ACHN (cell line): ENCODE results near the gene UST.
A peak's percentile ranks its signal among the peaks of the same experiment; 100 is the strongest.
"Not testable (repeated sequence)": the region's sequence is repeated elsewhere in the genome, so short reads cannot be mapped to it uniquely, and the experiment has no call there.

Experiments used
- DNase-seq: peaks from one replicate; pipeline ENCODE4 v3.0.0-alpha.2; 2015
- in situ Hi-C: cut with HindIII; loops from 2 replicates; pipeline ENCODE4 v1.10.0; 2017; ENCODE audit warnings: low sequenced_read_pairs, low pct_ligation_motif_present, low pct_unique_long_range_greater_than_20kb

The UST gene

GRCh38 chr6:148998704-148999103, 251.9 kb downstream of the UST start:
- in situ Hi-C loops, result no loop called here
- DNase-seq, result no peak

DNA sequence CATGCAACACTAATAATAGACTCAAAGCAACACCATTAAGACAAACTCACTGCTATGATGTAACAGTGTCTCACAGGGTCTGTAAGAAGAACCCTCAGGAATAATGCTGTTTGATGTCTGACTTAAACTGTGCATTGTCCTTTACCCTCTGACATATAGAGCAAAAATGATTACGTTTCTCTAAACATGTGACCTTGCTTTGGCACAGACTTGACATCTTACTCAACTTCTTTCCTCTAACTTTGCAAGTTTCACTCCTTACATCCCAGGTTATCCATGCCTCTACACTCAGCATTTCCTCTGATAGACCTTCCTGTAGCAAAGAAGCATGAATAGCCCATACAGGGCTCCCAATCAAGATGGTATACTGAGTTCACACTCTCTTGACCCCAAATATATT, 252.7 kb downstream of the UST start:
- in situ Hi-C loops, result no loop called here
- peak; percentile 12 for DNase-seq

DNA sequence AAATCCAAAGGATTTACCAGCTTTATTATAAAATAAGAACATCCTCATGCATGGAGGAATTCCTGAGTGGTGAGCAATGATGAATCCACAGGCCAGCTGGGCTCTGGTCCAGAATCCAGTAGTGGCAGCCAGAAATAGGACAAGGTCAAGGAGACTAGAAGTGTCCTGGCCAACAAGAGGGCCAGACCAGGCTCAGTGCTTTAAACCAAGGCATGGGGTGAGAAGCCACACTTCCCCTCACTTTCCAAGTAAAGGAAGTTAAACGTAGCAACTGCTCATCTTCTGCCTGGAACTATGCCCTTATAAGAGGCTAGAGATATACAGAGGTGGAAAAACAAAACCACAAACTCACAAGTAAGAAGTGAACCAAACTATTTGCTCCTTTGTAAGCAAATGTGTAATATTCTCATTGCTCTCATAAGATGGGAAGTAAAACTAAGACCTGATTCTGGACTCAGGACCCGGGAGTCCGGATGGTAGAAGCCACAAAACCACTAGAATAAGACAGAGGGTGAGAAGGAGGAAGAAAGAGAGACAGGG, 253.2 kb downstream of the UST start:
- DNase-seq, result peak; percentile 88

DNA sequence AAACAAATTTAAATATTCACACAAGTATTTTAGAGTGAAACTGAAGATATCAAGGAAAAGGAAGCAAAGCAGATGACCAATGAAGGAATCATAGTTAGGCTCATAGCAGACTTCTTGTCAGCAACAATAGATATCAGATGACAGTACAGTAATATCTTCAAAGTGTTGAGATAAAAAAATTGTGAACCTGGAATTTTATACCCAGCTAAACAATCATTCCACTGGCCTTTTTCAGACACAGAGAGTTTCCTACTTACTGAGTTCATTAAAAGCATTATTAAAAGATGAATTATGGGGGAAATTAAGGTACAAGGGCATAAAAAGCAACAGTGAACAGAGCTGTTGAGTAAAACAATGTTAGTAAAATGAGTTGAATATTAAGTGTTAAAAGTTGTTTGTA, 254.6 kb downstream of the UST start:
- in situ Hi-C loops, result no loop called here
- DNase-seq, result no peak

More for the DNA sequence above, 253.2 kb downstream of the UST start:
- in situ Hi-C loops, result no loop called here

- DNase-seq, result no peak
- in situ Hi-C loops, result no loop called here
Measured at GRCh38 chr6:149003560-149003959, 256.7 kb downstream of the UST start.

DNA sequence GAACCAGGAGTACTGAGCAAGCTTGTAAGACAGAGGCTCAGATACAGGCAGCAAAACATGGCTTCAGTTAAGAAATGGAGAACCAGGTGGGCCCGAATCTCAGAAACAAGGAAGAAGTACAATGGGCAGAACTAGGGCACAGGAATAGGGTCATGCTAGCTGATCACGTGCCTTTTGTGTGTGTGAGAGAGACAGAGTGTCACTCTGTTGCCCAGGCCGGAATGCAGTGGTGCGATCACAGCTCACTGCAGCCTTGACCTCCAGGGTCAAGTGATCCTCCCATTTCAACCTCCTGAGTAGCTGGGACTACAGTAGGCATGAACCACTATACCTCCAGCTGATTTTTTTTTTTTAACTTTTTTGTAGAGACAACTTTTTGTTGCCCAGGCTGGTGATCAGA, 257.8 kb downstream of the UST start:
- in situ Hi-C loops, result no loop called here
- no peak for DNase-seq

DNA sequence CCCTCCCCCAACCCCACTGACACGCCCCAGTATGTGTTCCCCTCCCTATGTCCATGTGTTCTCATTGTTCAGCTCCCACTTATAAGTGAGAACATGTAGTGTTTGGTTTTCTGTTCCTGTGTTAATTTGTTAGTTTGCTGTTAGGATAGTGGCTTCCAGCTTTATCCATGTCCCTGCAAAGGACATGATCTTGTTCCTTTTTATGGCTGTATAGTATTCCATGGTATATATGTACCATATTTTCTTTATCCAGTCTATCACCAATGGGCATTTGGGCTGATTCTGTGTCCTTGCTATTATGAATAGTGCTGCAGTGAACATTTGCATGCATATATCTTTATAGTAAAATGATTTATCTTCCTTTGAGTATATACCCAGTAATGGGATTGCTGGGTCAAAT, 259.4 kb downstream of the UST start:
- in situ Hi-C loops, DNase-seq: not testable (repeated sequence)

DNA sequence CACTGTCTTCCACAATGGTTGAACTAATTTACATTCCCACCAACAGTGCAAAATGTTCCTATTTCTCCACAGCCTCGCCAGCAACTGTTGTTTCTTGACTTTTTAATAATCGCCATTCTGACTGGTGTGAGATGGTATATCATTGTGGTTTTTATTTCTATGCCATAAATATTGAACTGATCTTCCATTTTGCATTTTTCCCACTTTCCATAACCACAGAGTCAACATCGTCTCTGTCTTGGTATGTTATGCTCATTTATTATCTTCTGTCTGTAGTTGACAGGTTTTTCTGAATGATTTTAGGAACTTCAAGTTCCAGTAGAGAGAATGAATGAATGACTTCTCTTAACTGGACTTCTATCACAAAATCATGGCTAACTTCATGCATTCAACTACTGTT, 259.8 kb downstream of the UST start:
- in situ Hi-C loops, result no loop called here
- DNase-seq, result no peak

GRCh38 chr6:149007846-149008245, 261.0 kb downstream of the UST start:
- in situ Hi-C loops, result no loop called here

DNA sequence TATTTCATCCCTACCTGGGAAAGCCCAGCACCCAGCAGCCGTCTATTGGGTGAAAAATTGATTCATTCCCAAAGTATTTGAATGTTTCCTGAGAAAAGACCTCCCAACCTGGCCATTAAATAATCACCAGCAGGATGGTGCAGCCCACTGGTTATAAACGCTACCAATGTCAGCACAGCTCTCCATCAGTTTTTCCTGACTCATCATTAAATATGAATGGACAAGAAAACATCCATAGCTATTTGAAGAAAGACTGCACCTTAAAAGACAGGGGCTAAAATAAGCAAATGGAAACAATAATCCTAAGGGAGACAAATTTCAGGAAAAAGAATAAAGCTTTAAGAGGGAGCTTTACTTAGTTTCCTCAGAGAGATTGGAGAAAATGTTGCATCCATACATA, 261.9 kb downstream of the UST start:
- in situ Hi-C loops, result no loop called here
- no peak for DNase-seq

More at GRCh38 chr6:149007846-149008245, 261.0 kb downstream of the UST start:
- DNase-seq, result no peak

DNA sequence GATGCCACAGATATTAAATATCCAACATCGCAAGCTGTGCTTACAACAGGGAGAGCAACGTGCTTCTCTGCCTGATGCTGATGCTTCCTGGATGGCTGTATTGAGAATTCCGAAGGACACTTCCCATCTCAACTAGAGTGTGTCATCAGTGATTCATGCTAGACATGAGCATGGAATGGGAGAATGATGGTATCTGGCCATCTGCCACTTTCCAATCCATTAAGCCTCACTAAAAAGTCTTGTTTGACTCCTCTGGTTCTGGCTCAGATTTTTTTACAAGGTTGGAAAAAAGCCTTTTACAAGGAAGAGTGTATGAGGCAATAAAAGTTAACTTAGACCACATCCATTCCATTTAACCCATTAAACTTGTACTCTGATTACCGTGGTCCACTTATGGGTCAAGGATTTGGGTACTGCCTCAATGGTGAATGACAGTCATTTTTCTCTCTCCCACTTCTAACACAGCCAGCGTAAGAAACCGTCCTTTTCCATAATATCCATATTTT, 265.3 kb downstream of the UST start:
- peak; percentile 91 for DNase-seq
- in situ Hi-C loops, result no loop called here

DNA sequence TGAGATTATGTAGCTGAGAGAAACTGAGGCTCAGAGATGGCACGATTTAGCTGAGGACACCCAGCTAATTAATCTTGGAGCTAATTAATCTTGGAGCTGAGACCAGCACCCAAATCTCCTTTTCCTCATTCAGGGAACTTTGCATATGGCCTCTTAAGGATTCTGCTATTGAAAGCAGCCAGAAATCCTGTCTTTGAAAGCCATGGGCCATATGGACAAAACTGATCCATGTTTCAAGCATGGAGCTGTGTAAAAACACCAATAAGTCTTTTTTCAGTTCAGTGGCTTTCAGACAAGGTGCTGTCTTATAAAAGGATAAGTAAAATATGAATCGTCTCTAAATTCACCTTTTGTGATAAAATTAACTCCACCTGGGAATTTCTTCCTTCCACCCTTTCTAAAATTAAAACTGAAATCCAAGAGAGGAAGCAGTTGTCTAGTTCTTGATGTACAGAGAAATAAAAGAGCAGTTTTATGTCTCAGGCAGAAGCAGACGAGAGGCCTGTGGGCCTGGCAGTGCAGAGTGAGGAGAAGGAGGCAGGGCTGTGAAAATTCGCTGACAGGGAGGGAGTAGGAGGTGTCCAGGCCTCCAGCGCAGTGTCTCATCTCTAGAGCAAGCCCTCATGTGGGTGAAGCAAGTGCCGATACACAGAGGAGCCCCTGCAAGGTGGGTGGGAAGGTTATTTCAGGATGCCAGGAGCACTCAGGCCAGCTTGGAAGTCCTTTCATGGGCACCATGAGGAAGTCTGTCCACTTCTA, 266.9 kb downstream of the UST start:
- in situ Hi-C loops, result no loop called here
- DNase-seq, result no peak

DNA sequence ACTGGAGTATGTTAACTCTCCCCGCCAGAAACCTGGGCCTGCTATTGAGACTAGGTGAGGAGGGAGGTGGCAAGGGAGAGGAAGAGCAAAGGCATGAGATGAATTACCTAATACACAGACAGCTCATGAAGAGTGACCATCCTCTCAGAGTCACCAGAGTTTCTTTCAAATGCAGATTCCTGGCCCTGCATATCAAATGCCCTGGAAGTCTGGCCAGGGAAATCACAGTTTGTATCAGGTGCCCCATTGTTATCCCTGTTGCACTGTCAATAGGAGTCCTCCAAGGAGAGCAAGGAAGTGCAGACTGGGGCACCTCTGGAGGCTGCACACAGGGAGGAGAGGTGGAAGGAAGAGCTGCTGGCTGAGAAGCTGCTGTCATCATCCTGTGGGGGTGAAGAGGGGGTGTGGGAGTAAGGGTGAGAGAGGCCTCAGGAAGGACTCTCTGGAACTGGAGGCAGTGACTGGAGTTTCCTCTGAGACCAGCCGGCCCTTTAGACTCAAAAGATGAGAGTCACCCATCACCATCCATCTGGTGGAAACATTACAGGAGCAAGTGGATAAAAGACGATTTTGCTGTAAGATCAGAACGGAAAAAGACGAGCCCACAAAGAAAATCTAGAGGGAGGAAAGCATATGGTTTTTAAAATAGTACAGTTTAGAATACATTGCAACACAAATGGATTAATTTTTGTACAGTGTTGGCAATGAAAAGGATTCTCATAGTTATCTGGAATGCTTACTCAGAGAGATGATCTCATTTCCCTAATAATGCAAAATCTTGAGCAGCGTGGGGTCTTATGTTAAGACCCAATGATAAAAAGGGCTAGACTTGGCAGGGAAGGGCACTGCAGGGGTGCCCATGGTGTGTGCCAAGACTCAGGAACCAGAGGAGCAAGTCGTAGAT, 268.1 kb downstream of the UST start:
- DNase-seq, result no peak
- in situ Hi-C loops, result no loop called here

- in situ Hi-C loops, result no loop called here
- no peak for DNase-seq
Measured at GRCh38 chr6:149015535-149016525, 269.0 kb downstream of the UST start.

GRCh38 chr6:149016716-149017115, 269.9 kb downstream of the UST start:
- in situ Hi-C loops, result no loop called here
- DNase-seq, result no peak

- no peak for DNase-seq
- in situ Hi-C loops, result no loop called here
Measured at GRCh38 chr6:149020319-149020718, 273.5 kb downstream of the UST start.

DNA sequence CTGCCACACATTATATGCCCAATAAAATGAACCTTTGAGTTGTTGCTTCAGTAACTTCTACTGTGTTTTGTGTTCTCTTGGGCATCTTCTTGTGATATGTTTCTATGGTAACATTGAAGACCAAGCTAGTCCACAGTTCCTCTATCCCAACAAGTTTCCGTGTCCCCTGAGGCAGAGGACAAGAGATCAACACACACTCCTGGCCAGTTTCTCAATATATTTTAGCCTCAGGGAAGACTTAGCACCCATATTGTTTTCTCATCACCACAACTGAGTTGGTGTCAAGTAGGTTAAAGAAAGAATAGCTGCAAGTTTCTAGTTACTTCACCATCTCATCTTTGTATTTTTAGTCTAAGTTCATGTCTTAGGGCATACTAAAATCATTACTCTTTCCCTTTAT, 277.5 kb downstream of the UST start:
- DNase-seq, result no peak
- in situ Hi-C loops, result no loop called here

- DNase-seq, result no peak
- in situ Hi-C loops, result no loop called here
Measured at GRCh38 chr6:149025061-149025460, 278.2 kb downstream of the UST start.
